ENCODE data around the gene IL12RB2. TPM values are rescaled to one million over a fixed set of nuclear protein-coding genes. Genes with fewer than 3 reads are reported as not detected.

Gene IL12RB2, protein sequence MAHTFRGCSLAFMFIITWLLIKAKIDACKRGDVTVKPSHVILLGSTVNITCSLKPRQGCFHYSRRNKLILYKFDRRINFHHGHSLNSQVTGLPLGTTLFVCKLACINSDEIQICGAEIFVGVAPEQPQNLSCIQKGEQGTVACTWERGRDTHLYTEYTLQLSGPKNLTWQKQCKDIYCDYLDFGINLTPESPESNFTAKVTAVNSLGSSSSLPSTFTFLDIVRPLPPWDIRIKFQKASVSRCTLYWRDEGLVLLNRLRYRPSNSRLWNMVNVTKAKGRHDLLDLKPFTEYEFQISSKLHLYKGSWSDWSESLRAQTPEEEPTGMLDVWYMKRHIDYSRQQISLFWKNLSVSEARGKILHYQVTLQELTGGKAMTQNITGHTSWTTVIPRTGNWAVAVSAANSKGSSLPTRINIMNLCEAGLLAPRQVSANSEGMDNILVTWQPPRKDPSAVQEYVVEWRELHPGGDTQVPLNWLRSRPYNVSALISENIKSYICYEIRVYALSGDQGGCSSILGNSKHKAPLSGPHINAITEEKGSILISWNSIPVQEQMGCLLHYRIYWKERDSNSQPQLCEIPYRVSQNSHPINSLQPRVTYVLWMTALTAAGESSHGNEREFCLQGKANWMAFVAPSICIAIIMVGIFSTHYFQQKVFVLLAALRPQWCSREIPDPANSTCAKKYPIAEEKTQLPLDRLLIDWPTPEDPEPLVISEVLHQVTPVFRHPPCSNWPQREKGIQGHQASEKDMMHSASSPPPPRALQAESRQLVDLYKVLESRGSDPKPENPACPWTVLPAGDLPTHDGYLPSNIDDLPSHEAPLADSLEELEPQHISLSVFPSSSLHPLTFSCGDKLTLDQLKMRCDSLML
- polyA plus RNA-seq (2013, experiment 1 of 2): 1.2 TPM
- polyA plus RNA-seq (2013, experiment 2 of 2): 2.7 TPM

DNA sequence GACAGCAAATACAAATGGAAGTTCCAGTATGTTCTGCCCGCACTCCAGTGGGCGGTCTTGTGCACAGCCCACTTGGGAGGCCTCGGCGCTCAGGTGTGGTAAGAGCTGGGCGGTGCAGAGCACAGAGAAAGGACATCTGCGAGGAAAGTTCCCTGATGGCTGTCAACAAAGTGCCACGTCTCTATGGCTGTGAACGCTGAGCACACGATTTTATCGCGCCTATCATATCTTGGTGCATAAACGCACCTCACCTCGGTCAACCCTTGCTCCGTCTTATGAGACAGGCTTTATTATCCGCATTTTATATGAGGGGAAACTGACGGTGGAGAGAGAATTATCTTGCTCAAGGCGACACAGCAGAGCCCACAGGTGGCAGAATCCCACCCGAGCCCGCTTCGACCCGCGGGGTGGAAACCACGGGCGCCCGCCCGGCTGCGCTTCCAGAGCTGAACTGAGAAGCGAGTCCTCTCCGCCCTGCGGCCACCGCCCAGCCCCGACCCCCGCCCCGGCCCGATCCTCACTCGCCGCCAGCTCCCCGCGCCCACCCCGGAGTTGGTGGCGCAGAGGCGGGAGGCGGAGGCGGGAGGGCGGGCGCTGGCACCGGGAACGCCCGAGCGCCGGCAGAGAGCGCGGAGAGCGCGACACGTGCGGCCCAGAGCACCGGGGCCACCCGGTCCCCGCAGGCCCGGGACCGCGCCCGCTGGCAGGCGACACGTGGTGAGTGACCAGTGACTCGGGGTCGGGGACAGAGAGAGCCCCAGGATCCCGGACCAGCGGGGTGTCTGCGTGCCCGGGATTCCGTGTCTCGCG is at the start of gene IL12RB2:
Gene IL12RB2, plus strand, starts transcription at position 623 of the 810 bp plus-strand sequence. CDS start 12,496 bp downstream, outside the sequence.
- Histone ChIP-seq H3K36me3 (ENCODE audit: insufficient read depth, low read length) (no peaks in the 10 kb centered on the region), H3K9ac (ENCODE audit: low read depth, low read length) (peak within 1 kb of the TSS; percentile 41), H3K27me3 (ENCODE audit: insufficient read depth, low read length) (peaks cover 40% of the 10 kb centered on the region), H3K27ac (ENCODE audit: low read depth, low read length) (no peak within 1 kb of the TSS), H3K4me1 (ENCODE audit: insufficient read depth, low read length) (no peaks in the 10 kb centered on the region), H3K9me3 (ENCODE audit: insufficient read depth, low read depth, low read length) (no peaks in the 10 kb centered on the region), H3K4me3 (ENCODE audit: low read length) (peak within 1 kb of the TSS; percentile 61)
- 4% methylated on average over 73 of the region's 75 CpGs for WGBS

DNA sequence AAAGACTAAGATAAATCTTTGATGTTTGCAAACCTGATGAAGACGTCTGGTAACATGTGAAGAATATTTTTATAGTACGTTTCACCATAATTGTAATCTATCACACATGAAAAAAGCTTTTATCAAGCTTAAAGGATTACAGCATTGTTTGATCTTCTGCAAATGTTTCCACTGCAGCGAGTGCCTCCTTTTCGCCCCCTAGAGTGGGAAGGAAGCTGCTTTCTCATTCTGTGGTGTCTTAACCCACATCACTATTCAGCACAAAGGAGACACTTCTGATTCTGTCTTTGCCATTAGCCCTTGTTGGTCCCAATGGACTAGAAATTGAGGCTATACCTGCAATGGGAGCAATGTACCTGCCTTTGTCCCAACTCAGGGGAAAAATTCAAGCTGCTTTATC is 46.0 kb upstream of the IL12RB2 start:
- Histone ChIP-seq H3K9me3 (ENCODE audit: insufficient read depth, low read depth, low read length) (no peaks in the 10 kb centered on the region), H3K9ac (ENCODE audit: low read depth, low read length) (no peak overlapping the region), H3K36me3 (ENCODE audit: insufficient read depth, low read length) (no peaks in the 10 kb centered on the region), H3K27me3 (ENCODE audit: insufficient read depth, low read length) (no peaks in the 10 kb centered on the region), H3K27ac (ENCODE audit: low read depth, low read length) (peak overlapping the region; percentile 50; the same call in 1 of the 2 replicates), H3K4me3 (ENCODE audit: low read length) (peak overlapping the region; percentile 20; the same call in 1 of the 2 replicates), H3K4me1 (ENCODE audit: insufficient read depth, low read length) (peaks cover 30% of the 10 kb centered on the region)
- WGBS: 36% methylated on average over 2 of the region's 4 CpGs

DNA sequence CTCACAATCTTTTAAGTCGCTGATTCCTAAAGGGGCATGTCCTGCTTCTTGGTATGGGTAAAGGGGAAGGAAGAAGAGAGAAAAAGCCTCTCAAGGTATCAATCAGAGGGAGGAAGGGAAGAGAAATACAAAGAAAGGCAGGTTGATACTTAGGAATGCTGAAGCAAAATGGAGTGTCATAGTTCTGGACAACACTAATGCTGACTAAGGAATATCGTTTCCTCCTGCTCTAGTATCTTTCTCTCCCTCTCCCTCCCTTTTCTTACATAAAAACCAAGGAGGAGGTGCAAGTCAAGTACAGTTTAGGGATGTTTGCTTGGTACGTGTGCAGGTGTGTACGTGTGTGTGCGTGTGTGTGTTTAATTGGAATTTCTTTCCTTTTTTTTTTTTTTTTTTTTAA is 44.9 kb upstream of the IL12RB2 start:
- H3K9ac ChIP-seq (ENCODE audit: low read depth, low read length): no peak overlapping the region
- WGBS: 90% methylated on average over 2 of the region's 5 CpGs
- no peak overlapping the region for H3K27ac ChIP-seq (ENCODE audit: low read depth, low read length)
- no peaks in the 10 kb centered on the region for H3K27me3 ChIP-seq (ENCODE audit: insufficient read depth, low read length)
- no peak overlapping the region for H3K4me3 ChIP-seq (ENCODE audit: low read length)
- H3K9me3 ChIP-seq (ENCODE audit: insufficient read depth, low read depth, low read length): no peaks in the 10 kb centered on the region
- H3K36me3 ChIP-seq (ENCODE audit: insufficient read depth, low read length): no peaks in the 10 kb centered on the region
- peaks cover 22% of the 10 kb centered on the region for H3K4me1 ChIP-seq (ENCODE audit: insufficient read depth, low read length)

DNA sequence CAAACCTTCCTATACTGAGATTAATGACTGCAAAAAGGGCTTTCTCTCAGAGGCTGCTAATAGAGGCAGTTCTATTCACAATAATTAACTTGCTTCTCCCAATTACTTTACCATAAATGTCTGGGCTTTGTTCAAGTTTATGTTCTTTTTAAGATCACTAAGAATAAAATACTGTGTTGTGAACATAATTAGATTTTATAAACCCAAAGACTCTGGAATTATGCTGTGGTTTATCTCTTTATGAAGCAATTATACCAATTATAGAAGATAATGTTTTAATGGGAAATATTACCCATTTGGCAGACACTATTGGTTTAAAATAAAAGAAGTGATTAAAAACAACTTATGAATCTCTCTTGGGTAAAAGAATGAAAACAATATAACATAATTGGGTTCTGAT is 43.5 kb upstream of the IL12RB2 start:
- Histone ChIP-seq H3K36me3 (ENCODE audit: insufficient read depth, low read length) (no peaks in the 10 kb centered on the region), H3K27ac (ENCODE audit: low read depth, low read length) (no peak overlapping the region), H3K4me1 (ENCODE audit: insufficient read depth, low read length) (peaks cover 22% of the 10 kb centered on the region), H3K9ac (ENCODE audit: low read depth, low read length) (no peak overlapping the region), H3K4me3 (ENCODE audit: low read length) (no peak overlapping the region), H3K27me3 (ENCODE audit: insufficient read depth, low read length) (no peaks in the 10 kb centered on the region), H3K9me3 (ENCODE audit: insufficient read depth, low read depth, low read length) (no peaks in the 10 kb centered on the region)

DNA sequence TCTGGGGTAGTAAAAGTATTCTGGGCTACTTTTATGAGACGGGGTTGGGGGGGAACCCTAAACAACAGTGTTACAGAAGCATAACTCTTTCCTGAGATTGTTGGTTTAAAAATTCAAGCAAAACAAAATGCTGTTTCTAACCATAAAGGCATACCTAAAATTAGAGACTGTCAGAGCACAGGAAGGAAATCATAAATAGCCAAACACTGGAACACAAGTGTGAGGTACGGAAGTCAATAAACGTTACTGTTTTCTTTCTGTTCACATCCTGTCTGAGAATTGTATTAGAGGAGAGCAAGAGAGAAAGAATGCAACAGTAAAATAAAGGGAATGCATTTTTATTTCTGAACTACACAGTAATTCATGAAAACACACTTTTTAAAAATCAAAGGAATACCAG is 42.8 kb upstream of the IL12RB2 start:
- no peak overlapping the region for H3K9ac ChIP-seq (ENCODE audit: low read depth, low read length)
- H3K36me3 ChIP-seq (ENCODE audit: insufficient read depth, low read length): no peaks in the 10 kb centered on the region
- H3K4me3 ChIP-seq (ENCODE audit: low read length): no peak overlapping the region
- no peaks in the 10 kb centered on the region for H3K27me3 ChIP-seq (ENCODE audit: insufficient read depth, low read length)
- H3K27ac ChIP-seq (ENCODE audit: low read depth, low read length): no peak overlapping the region
- H3K9me3 ChIP-seq (ENCODE audit: insufficient read depth, low read depth, low read length): no peaks in the 10 kb centered on the region
- 86% methylated on average over 3 of the region's 3 CpGs for WGBS
- H3K4me1 ChIP-seq (ENCODE audit: insufficient read depth, low read length): peaks cover 22% of the 10 kb centered on the region

DNA sequence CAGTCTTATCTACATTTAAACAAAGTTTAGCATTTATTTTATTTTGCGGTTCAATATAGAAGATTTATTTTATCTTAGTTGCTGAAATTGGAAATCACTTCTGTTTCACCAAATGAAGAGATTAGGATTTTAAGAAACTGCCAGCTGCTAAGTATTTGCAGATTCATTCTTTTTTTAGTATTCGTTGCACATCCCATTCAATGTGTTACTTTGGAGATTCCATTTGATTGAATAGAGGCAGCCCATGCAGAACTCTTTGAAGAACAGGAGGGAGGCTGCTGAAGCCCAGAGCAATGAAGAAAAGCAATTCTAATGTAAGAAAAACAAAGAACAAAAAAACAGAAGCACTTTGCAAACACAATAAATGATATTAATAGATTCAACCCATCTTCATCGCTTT is 38.6 kb upstream of the IL12RB2 start:
- Histone ChIP-seq H3K36me3 (ENCODE audit: insufficient read depth, low read length) (no peaks in the 10 kb centered on the region), H3K9me3 (ENCODE audit: insufficient read depth, low read depth, low read length) (0 out of 2 replicates have a peak, but pooled peaks cover 6% of the 10 kb centered on the region), H3K27me3 (ENCODE audit: insufficient read depth, low read length) (no peaks in the 10 kb centered on the region), H3K4me1 (ENCODE audit: insufficient read depth, low read length) (no peaks in the 10 kb centered on the region), H3K27ac (ENCODE audit: low read depth, low read length) (no peak overlapping the region), H3K4me3 (ENCODE audit: low read length) (no peak overlapping the region), H3K9ac (ENCODE audit: low read depth, low read length) (no peak overlapping the region)
- 93% methylated on average over 1 of the region's 3 CpGs for WGBS

DNA sequence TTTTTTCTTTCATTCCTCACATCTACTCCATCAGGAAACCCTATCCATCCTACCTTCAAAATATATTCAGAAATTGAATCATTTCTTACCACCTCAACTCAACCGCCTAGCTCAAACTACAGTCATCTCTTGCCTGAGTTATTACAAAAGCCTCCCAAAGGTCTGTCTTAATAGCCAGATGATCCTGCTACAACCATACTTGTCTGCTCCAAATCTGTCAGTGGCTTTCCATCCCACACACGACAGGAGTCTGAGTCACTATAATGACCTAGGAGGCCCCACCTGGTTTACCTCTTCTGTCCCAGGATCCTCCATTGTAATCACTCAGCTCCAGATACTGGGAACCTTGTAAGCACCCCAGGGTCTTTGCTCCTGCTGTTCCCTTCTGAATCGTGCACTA is 37.1 kb upstream of the IL12RB2 start:
- H3K27ac ChIP-seq (ENCODE audit: low read depth, low read length): no peak overlapping the region
- H3K36me3 ChIP-seq (ENCODE audit: insufficient read depth, low read length): no peaks in the 10 kb centered on the region
- WGBS: 91% methylated on average over 3 of the region's 3 CpGs
- no peak overlapping the region for H3K4me3 ChIP-seq (ENCODE audit: low read length)
- no peak overlapping the region for H3K9ac ChIP-seq (ENCODE audit: low read depth, low read length)
- no peaks in the 10 kb centered on the region for H3K27me3 ChIP-seq (ENCODE audit: insufficient read depth, low read length)
- H3K9me3 ChIP-seq (ENCODE audit: insufficient read depth, low read depth, low read length): 0 out of 2 replicates have a peak, but pooled peaks cover 6% of the 10 kb centered on the region
- H3K4me1 ChIP-seq (ENCODE audit: insufficient read depth, low read length): no peaks in the 10 kb centered on the region

DNA sequence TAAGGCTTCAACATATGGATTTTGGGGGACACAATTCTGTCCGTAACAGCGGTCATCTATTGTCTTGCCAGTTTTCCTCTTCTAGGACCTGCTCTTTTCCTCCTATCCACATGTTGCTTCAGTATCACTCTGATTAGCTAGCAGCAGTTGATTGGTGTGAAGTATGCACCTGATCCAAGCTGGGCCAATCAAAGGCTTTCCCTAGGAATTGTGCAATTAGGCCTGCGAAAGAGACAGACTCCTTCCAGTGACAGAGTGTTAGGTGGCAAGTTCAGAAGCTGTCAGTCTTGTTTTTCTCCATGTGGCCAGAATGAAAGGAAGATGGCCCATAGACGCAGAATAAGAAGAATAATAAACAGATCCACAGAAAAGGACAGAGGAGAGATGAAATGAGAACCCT is 34.1 kb upstream of the IL12RB2 start:
- H3K36me3 ChIP-seq (ENCODE audit: insufficient read depth, low read length): no peaks in the 10 kb centered on the region
- no peak overlapping the region for H3K9ac ChIP-seq (ENCODE audit: low read depth, low read length)
- 0 out of 2 replicates have a peak, but pooled peaks cover 6% of the 10 kb centered on the region for H3K9me3 ChIP-seq (ENCODE audit: insufficient read depth, low read depth, low read length)
- no peak overlapping the region for H3K27ac ChIP-seq (ENCODE audit: low read depth, low read length)
- no peaks in the 10 kb centered on the region for H3K4me1 ChIP-seq (ENCODE audit: insufficient read depth, low read length)
- 95% methylated on average over 4 of the region's 4 CpGs for WGBS
- no peaks in the 10 kb centered on the region for H3K27me3 ChIP-seq (ENCODE audit: insufficient read depth, low read length)
- no peak overlapping the region for H3K4me3 ChIP-seq (ENCODE audit: low read length)

DNA sequence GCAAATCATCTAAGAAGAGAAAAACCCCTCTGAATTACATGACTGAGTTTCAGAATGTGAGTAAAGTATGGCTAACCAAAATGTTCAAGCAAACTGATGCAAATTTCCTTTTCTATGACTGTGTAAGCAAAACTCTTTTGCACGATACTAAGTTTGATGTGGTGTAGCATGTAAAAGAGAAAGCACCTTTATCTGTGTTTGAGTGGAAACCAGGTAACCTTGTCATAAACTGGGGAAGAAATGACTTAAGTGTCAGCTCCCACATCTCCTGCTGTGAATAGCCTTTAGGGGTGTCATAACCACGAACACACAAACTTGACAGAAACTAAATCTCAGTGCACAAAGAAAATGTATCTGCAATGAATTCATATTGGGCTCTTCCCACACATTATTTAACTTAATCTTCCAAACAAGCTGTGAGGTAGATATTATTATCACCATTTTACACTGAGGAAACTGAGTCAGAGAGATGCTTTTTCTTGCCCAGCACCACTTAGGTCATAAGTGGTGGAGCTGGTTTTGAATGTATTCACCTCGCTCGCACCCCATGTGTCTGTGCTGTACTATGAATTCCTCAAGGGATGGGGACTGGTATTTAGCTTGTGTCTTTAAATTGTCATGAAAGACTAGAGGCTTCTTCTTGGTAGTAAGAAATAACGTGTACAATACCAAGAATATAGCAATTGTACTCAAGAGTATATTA is 32.9 kb upstream of the IL12RB2 start:
- no peaks in the 10 kb centered on the region for H3K27me3 ChIP-seq (ENCODE audit: insufficient read depth, low read length)
- 0 out of 2 replicates have a peak, but pooled peaks cover 6% of the 10 kb centered on the region for H3K9me3 ChIP-seq (ENCODE audit: insufficient read depth, low read depth, low read length)
- H3K9ac ChIP-seq (ENCODE audit: low read depth, low read length): no peak overlapping the region
- no peak overlapping the region for H3K4me3 ChIP-seq (ENCODE audit: low read length)
- WGBS: 95% methylated on average over 5 of the region's 5 CpGs
- H3K36me3 ChIP-seq (ENCODE audit: insufficient read depth, low read length): no peaks in the 10 kb centered on the region
- H3K4me1 ChIP-seq (ENCODE audit: insufficient read depth, low read length): no peaks in the 10 kb centered on the region
- H3K27ac ChIP-seq (ENCODE audit: low read depth, low read length): no peak overlapping the region

DNA sequence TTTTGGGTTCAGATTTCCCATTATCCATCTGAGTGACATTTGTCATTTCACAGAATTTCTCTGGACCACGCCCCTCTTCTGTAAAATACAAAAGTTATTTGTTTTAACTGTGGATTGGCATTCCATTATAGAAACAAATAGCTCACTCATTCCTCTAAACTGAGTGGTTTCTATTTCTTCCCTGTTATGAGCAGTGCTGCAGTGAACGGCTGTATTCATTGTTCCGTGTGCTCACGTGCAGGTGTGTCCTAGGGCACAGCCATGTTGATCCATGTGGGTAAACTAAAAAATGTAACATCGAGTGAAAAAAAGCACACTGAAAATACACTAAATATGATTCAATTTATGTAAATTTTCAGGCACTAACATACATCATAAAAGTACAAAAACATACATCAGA is 27.0 kb upstream of the IL12RB2 start:
- H3K4me1 ChIP-seq (ENCODE audit: insufficient read depth, low read length): no peaks in the 10 kb centered on the region
- no peaks in the 10 kb centered on the region for H3K36me3 ChIP-seq (ENCODE audit: insufficient read depth, low read length)
- no peak overlapping the region for H3K27ac ChIP-seq (ENCODE audit: low read depth, low read length)
- H3K27me3 ChIP-seq (ENCODE audit: insufficient read depth, low read length): no peaks in the 10 kb centered on the region
- WGBS: 97% methylated on average over 5 of the region's 5 CpGs
- no peak overlapping the region for H3K9ac ChIP-seq (ENCODE audit: low read depth, low read length)
- no peak overlapping the region for H3K4me3 ChIP-seq (ENCODE audit: low read length)
- H3K9me3 ChIP-seq (ENCODE audit: insufficient read depth, low read depth, low read length): no peaks in the 10 kb centered on the region
